Neural cell (in vitro differentiated cells): ENCODE results near the gene GRIN3B.

Source experiments
- CTCF ChIP-seq: fragments of 450-650 bp; IDR thresholded peaks from 2 replicates; pipeline ENCODE4 v1.5.1; 2014; ENCODE audit warnings: antibody characterized with exemption, mild to moderate bottlenecking, moderate library complexity; ENCODE audit not compliant: poor library complexity, severe bottlenecking
- MXI1 ChIP-seq: fragments of 450-650 bp; conservative IDR thresholded peaks from 2 replicates; pipeline ENCODE4 v1.6.1; 2014; ENCODE audit warnings: antibody characterized with exemption, mild to moderate bottlenecking; ENCODE audit not compliant: poor library complexity, severe bottlenecking
- TF ChIP-seq, protein P1 (sequence below): IDR thresholded peaks from 2 replicates; pipeline ENCODE4 v1.6.1; 2012; ENCODE audit warnings: borderline replicate concordance

DNA sequence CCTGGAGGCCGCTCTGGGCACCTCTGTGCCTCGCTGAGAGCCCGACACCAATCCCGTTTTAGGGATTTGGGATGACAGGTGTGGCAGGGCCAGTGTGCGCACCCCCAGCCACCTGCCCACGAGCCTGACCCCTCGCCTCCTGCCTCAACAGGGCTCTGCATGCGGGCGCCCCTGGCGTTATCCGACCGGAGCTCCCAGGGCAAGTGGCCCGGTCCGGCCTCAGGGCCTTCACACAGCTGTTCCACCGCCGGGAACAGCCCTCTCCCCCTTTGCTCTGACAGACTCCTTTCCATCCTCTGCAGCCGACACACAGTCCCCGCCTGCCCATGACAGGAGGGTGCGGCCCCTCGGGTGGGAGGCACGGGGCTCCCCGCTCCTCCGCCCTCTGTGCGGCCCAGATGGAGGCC lies 23.2 kb upstream of the GRIN3B start:
- TF ChIP-seq MXI1 (no peak), CTCF (no peak)
- TF ChIP-seq, protein P1, sequence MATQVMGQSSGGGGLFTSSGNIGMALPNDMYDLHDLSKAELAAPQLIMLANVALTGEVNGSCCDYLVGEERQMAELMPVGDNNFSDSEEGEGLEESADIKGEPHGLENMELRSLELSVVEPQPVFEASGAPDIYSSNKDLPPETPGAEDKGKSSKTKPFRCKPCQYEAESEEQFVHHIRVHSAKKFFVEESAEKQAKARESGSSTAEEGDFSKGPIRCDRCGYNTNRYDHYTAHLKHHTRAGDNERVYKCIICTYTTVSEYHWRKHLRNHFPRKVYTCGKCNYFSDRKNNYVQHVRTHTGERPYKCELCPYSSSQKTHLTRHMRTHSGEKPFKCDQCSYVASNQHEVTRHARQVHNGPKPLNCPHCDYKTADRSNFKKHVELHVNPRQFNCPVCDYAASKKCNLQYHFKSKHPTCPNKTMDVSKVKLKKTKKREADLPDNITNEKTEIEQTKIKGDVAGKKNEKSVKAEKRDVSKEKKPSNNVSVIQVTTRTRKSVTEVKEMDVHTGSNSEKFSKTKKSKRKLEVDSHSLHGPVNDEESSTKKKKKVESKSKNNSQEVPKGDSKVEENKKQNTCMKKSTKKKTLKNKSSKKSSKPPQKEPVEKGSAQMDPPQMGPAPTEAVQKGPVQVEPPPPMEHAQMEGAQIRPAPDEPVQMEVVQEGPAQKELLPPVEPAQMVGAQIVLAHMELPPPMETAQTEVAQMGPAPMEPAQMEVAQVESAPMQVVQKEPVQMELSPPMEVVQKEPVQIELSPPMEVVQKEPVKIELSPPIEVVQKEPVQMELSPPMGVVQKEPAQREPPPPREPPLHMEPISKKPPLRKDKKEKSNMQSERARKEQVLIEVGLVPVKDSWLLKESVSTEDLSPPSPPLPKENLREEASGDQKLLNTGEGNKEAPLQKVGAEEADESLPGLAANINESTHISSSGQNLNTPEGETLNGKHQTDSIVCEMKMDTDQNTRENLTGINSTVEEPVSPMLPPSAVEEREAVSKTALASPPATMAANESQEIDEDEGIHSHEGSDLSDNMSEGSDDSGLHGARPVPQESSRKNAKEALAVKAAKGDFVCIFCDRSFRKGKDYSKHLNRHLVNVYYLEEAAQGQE, result no peak
